HG03354 (cell line): ENCODE data around the gene MAP3K15.
"Not testable (repeated sequence)": the region's sequence is repeated elsewhere in the genome, so short reads cannot be mapped to it uniquely, and the experiment has no call there.

ENCODE experiments used
- ATAC-seq: cut with Tn5 transposase; IDR thresholded peaks from one replicate; pipeline ENCODE4 v1.9.1; 2021; ENCODE audit warnings: mild to moderate bottlenecking; ENCODE audit not compliant: unreplicated experiment, poor library complexity, severe bottlenecking

The MAP3K15 gene

GRCh38 chrX:19539665-19540064, 24.4 kb upstream of the MAP3K15 start:
- no peak for ATAC-seq

- ATAC-seq, result no peak
These were observed 20.2 kb upstream of the MAP3K15 start for GRCh38 chrX:19535476-19535875.

- ATAC-seq, result no peak
These were observed 17.4 kb upstream of the MAP3K15 start for GRCh38 chrX:19532709-19533108.

- no peak for ATAC-seq
These were observed 2.7 kb upstream of the MAP3K15 start for GRCh38 chrX:19517965-19518364.

GRCh38 chrX:19515615-19516105, 352 bp upstream of the MAP3K15 start:
- ATAC-seq, result no peak

- no peak for ATAC-seq
These were observed 1.9 kb downstream of the MAP3K15 start for GRCh38 chrX:19513383-19513782.

- ATAC-seq, result no peak
These were observed 2.3 kb downstream of the MAP3K15 start for GRCh38 chrX:19512961-19513360.

GRCh38 chrX:19512359-19512758, 2.9 kb downstream of the MAP3K15 start:
- ATAC-seq, result no peak

- ATAC-seq, result not testable (repeated sequence)
These were observed 3.5 kb downstream of the MAP3K15 start for GRCh38 chrX:19511796-19512195.

- ATAC-seq, result no peak
These were observed 18.6 kb downstream of the MAP3K15 start for GRCh38 chrX:19496711-19497110.

GRCh38 chrX:19487520-19488200, 27.6 kb downstream of the MAP3K15 start:
- ATAC-seq, result no peak

GRCh38 chrX:19479458-19479857, 35.9 kb downstream of the MAP3K15 start:
- no peak for ATAC-seq

GRCh38 chrX:19468383-19468782, 46.9 kb downstream of the MAP3K15 start:
- not testable (repeated sequence) for ATAC-seq

GRCh38 chrX:19462879-19463278, 52.4 kb downstream of the MAP3K15 start:
- no peak for ATAC-seq

- ATAC-seq, result no peak
These were observed 53.1 kb downstream of the MAP3K15 start for GRCh38 chrX:19462231-19462630.

GRCh38 chrX:19457662-19458061, 57.6 kb downstream of the MAP3K15 start:
- ATAC-seq, result no peak

- ATAC-seq, result no peak
These were observed 67.2 kb downstream of the MAP3K15 start for GRCh38 chrX:19448077-19448476.

GRCh38 chrX:19446397-19446796, 68.9 kb downstream of the MAP3K15 start:
- ATAC-seq, result no peak

- ATAC-seq, result not testable (repeated sequence)
These were observed 69.5 kb downstream of the MAP3K15 start for GRCh38 chrX:19445772-19446171.

GRCh38 chrX:19443869-19444526, 71.3 kb downstream of the MAP3K15 start:
- ATAC-seq, result no peak

- ATAC-seq, result no peak
These were observed 74.6 kb downstream of the MAP3K15 start for GRCh38 chrX:19440713-19441112.
